HG03175 (cell line): ENCODE results near the gene IGDCC3.

Experiments used
- ATAC-seq: cut with Tn5 transposase; IDR thresholded peaks from one replicate; pipeline ENCODE4 v1.9.1; 2021; ENCODE audit warnings: mild to moderate bottlenecking, moderate library complexity; ENCODE audit not compliant: unreplicated experiment

The IGDCC3 gene

DNA sequence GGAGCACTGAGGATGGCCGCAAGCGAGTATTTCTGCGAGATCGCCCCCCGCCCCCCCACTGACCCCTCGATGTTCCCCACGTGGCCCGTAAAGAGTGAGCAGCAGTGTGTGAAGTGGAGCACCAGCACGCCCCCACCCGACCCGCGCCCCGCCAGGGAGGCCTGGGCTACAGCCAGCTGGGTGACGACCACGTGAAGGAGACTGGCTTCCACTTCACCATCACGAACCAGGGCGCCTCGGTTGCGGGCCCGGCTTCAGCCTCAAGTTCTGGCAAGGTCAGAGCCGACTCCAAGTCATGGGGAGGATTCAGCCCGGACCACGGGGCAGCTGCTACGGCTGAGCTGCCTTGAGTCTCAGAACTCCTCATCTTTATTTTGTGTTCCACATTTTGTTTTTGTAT lies 75.7 kb downstream of the IGDCC3 start:
- no peak for ATAC-seq

DNA sequence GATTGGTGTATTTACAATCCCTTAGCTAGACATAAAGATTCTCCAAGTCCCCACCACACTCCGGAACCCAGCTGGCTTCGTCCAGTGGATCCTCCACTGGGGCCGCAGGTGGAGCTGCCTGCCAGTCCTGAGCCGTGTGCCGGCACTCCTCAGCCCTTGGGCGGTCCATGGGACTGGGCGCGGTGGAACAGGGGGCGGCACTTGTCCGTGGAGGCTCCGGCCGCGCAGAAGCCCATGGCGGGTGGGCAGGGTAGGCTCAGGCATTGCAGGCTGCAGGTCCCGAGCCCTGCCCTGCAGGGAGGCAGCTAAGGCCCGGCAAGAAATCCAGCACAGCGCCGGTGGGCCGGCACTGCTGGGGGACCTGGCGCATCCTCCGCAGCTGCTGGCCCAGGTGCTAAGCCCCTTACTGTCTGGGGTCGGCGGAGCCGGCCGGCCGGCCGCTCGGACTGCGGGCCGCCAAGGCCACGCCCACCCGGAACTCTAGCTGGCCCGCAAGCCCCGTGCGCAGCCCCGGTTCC lies 76.8 kb downstream of the IGDCC3 start:
- no peak for ATAC-seq

DNA sequence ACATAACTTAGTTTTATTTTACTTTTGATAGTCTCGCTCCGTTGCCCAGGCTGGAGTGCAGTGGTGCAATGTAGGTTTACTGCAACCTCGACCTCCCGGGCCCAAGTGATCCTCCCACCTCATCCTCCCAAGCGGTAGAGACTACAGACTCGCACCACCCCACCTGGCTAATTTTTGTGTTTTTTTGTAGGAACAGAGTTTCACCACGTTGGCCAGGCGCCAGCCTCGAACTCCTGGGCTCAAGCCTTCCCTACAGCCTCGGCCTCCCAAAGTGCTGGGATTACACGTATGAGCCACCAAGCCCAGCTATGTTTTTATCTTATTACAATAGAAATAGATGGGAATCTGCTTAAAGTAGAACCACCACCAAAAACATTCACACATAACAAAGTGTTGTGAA lies 79.1 kb downstream of the IGDCC3 start:
- no peak for ATAC-seq

DNA sequence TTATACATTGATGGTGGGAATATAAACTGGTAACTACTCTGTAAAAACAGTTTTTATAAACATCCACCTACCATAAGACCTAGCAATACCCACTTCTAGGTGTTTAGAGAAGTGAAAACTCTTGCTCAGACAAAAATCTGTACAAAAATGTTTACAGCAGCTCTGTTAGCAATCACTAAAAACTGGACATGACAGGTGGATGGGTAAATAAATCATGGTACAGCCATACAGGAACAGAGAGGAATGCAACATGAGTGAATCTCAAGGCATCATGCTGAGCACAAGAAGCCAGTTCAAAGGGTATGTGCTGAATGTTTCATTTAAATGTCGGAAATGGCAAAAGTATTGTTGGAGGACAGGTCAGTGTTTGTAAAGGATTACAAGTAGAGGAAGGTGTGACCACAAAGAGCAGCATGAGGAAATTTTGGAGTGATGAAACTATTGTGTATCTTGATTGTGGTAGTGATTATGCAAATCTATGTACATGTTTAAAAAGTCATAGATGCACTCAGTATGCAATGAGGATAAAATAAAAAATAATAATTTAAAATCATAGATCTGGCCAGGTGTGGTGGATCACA lies 84.8 kb downstream of the IGDCC3 start:
- no peak for ATAC-seq

DNA sequence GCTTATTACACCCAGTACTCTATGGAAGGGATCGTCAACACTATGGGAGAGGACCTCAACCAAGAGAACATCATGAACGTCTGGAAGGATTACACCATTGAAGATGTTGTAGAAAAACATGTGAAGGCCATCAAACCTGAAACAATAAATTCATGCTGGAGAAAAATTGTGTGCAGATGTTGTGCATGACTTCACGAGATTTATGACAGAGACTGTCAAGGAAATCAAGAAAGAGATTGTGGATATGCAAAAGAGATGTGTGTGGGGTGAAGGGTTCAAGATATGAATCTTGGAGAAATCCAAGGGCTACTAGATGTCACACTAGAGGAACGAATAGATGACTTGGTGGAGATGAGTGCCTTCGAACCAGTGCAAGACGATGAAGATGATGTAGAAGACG lies 87.6 kb downstream of the IGDCC3 start:
- ATAC-seq: no peak

DNA sequence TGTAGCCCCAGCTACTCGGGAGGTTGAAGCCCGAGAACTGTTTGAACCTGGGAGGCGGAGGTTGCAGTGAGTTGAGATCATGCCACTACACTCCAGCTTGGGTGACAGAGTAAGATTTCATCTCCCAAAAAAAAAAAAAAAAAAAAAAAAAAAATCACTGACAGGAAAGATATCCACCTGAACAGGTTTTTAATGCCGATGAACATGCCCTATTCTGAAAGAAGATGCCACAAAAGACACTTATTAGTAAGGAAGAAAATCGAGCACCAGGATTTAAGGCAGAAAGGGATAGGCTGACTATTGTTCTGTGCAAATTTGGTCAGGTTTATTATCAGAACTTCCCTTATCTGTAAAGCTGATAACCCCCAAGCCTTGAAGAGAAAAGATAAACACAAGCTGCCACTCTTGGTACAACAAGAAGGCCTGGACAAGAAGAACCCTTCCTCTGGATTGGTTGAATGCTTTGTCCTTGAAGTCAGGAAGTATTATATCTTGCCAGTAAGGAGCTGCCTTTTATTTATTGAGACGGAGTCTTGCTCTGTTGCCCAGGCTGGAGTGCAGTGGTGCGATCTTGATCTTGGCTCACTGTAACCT lies 88.4 kb downstream of the IGDCC3 start:
- ATAC-seq: no peak

DNA sequence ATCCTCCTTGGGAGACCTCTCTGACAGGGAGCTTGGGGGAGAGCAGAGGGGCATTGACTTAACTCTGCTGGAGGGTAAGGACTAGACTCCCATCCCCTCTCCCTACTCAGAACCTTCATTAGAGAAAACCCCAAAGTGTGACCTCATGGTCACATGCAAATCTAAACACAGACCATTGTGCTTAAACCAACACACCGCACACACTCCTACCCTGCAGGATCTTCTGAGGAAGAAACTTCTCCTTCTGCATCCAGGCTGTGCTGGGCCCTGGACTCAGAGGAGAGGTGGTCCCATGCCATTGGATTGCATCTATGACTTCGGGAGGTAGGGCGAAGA lies 90.3 kb downstream of the IGDCC3 start:
- ATAC-seq: no peak

DNA sequence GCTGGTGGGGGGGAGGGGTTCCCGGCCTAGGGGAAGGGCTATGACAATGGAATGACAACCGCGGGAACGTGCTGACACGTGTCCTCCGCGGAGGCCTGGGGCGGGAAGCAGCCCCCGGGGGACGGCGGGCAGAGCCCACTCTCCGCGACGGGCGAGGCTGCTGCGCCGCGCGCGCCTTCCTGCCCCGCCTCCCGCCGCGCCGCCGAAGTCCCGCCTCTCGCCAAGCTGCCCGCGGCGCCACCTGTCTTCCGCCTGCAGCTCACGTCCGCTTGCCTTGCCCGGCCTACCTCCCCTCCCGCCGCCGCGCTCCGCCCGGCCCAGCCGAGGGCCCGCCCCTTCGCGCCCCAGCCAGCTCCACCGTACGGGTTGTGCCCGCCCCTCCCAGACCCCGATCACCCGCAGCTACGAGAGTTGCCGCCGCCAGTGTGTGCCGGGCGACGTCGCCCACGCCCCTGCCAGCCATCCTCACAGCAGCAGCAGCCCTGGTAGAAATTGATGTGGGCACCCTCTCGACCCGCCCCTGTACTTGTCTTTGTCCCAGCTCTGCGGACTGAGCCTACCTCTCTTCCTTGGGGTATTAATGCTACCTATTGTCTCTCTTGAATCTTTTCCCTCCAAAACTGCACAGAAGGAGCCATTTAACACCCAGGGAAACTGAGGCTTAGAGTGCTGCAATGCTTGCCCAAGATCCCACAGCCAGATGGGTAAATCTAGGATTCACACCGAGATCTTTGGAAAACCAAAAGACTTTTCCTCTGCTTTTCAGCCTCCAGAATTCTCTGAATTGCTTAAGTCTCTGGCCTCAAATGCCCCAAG lies 90.9 kb downstream of the IGDCC3 start, which contains the start of gene PARP16:
PARP16 (minus strand) TSS at position 180 of the 816 bp plus-strand sequence. CDS start 457 bp downstream, outside the sequence.
- ATAC-seq: peak; percentile 96

DNA sequence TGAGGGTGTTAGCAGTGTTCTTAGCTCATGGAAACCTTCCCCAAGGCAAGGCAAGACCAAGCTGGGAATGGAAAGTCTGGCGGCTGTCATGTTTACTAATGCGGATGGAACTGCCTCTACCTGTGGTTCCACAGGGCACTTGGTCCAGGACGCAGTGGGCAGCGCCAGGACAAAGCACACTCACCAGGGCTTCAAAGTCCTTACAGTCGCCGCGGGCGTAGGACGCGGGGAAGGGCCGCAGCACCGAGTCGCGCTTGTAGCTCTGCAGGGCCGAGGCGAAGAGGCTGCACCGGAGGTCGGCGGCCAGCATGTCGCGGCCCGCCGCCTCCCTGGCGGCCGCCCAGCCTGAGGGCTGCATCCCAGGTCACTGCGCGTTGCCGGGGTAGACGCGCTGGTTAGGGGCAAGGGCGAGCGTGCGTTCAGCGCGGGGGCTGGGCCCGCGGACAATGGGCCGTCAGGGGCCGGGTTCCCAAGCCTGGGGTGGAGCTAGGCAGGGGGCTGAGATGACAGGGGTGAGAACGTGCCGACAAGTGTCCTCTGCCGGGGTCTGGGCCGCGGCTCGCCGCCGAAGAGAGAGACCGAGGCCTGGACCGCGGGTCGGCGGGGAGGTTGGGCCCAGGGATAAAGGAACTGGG lies 91.6 kb downstream of the IGDCC3 start:
- ATAC-seq: peak; percentile 38

DNA sequence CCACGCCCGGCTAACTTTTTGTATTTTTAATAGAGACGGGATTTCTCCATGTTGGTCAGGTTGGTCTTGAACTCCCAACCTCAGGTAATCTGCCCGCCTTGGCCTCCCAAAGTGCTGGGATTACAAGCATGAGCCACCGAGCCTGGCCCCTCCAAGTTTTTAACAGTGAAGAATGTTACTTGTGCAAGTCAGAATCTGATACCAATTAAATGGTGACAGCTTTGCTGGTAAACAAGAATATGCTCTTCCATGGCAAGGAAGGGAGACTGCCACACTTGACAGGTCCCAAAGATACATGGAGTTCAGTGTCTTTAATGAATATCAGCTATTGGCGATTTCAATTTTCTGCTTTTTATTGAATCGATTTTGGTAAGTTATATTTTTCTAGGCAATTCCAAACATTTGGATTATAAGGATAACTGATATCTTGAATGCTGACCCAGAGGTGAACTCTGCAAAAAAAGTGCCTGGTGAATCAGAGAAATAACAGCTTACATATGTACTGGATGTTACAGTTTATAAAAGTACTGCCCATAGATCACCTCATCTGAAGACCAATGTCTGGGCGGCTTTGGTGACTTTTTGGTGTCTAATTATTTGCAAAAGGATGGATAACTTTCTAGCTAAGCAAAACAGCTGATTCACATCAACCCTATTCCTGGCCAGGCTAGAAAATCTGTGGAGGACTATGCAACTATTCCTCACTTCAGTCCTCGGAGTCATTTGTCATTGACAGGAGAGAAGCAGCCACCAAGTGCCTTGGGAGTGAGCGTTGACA lies 92.3 kb downstream of the IGDCC3 start:
- no peak for ATAC-seq

DNA sequence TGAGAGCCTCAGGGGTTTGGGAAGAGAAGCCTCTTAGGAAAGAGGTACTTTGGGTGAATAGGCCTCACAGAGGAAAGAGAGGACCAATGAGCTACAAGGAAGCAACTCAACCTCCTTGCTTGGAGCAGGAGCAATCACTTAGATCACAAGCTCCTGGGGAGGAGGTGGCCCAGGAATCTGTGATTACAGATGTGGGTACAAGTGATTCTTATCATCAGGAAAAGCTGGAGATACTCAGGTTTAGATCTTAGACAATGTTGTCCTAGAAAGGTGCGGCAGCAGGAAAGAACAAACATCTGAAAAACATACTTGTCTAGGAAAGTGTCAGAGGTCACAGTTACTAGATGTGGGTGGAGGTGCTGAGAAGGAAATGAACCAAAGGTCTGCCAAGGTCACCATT lies 99.3 kb downstream of the IGDCC3 start:
- ATAC-seq: no peak
